HepG2 (cell line): ENCODE data around the gene ARHGEF40. TPM values are rescaled to one million over a fixed set of nuclear protein-coding genes. Genes with fewer than 3 reads are reported as not detected.

ENCODE experiments used
- FOSL2 ChIP-seq: sonication (generic); formaldehyde crosslinking; IDR thresholded peaks from 2 replicates; pipeline ENCODE4 v1.4.0; 2020; ENCODE audit warnings: missing genetic modification reagents
- FOXO1 ChIP-seq: sonication (generic); formaldehyde crosslinking; IDR thresholded peaks from 2 replicates; pipeline ENCODE4 v1.4.0; 2020; ENCODE audit warnings: missing genetic modification reagents
- GATAD1 ChIP-seq: IDR thresholded peaks from 2 replicates; pipeline ENCODE4 v1.6.1; 2016; ENCODE audit warnings: missing genetic modification reagents, missing compliant biosample characterization
- HNF1B ChIP-seq: sonication (generic); formaldehyde crosslinking; IDR thresholded peaks from 2 replicates; pipeline ENCODE4 v1.5.1; 2020; ENCODE audit warnings: mild to moderate bottlenecking, moderate library complexity, missing genetic modification reagents
- KDM6A ChIP-seq: IDR thresholded peaks from 2 replicates; pipeline ENCODE4 v1.6.1; 2016; ENCODE audit warnings: low read depth
- MATR3 ChIP-seq: sonication (generic); formaldehyde crosslinking; IDR thresholded peaks from 2 replicates; pipeline ENCODE4 v1.4.0; 2020; ENCODE audit warnings: missing genetic modification reagents
- RFX3 ChIP-seq: IDR thresholded peaks from 2 replicates; pipeline ENCODE4 v1.6.1; 2016; ENCODE audit warnings: missing biosample characterization, missing genetic modification reagents
- SKIL ChIP-seq: sonication (generic); formaldehyde crosslinking; IDR thresholded peaks from 2 replicates; pipeline ENCODE4 v1.8.0; 2022; ENCODE audit warnings: missing genetic modification reagents, mild to moderate bottlenecking, moderate library complexity, borderline replicate concordance
- SNAPC2 ChIP-seq: sonication (generic); formaldehyde crosslinking; IDR thresholded peaks from 2 replicates; pipeline ENCODE4 v1.8.1; 2022; ENCODE audit warnings: mild to moderate bottlenecking, missing genetic modification reagents
- SP4 ChIP-seq: sonication (generic); formaldehyde crosslinking; IDR thresholded peaks from 2 replicates; pipeline ENCODE4 v1.8.1; 2023; ENCODE audit warnings: mild to moderate bottlenecking, missing genetic modification reagents
- TBL1XR1 ChIP-seq: fragments of 150-350 bp; IDR thresholded peaks from 2 replicates; pipeline ENCODE4 v1.6.1; 2014; ENCODE audit warnings: borderline replicate concordance, low read length; ENCODE audit not compliant: partially characterized antibody
- TFE3 ChIP-seq: IDR thresholded peaks from 2 replicates; pipeline ENCODE4 v1.6.1; 2016
- TSC22D2 ChIP-seq: sonication (generic); formaldehyde crosslinking; IDR thresholded peaks from 2 replicates; pipeline ENCODE4 v1.5.1; 2020; ENCODE audit warnings: missing genetic modification reagents, mild to moderate bottlenecking, borderline replicate concordance
- ZMYM2 ChIP-seq: sonication (generic); formaldehyde crosslinking; IDR thresholded peaks from 2 replicates; pipeline ENCODE4 v1.8.0; 2022; ENCODE audit warnings: mild to moderate bottlenecking, missing genetic modification reagents
- ZNF138 ChIP-seq: sonication (generic); formaldehyde crosslinking; IDR thresholded peaks from 2 replicates; pipeline ENCODE4 v1.5.0; 2020; ENCODE audit warnings: mild to moderate bottlenecking, low read depth, missing genetic modification reagents
- ZNF160 ChIP-seq: sonication (generic); formaldehyde crosslinking; IDR thresholded peaks from 2 replicates; pipeline ENCODE4 v1.8.0; 2022; ENCODE audit warnings: mild to moderate bottlenecking, inconsistent platforms, missing genetic modification reagents
- ZNF264 ChIP-seq: sonication (generic); formaldehyde crosslinking; IDR thresholded peaks from 2 replicates; pipeline ENCODE4 v1.4.0; 2020; ENCODE audit warnings: missing genetic modification reagents
- ZNF329 ChIP-seq: sonication (generic); formaldehyde crosslinking; IDR thresholded peaks from 2 replicates; pipeline ENCODE4 v1.9.0; 2021; ENCODE audit warnings: low read depth, mild to moderate bottlenecking, missing genetic modification reagents
- ZNF33A ChIP-seq: sonication (generic); formaldehyde crosslinking; IDR thresholded peaks from 2 replicates; pipeline ENCODE4 v1.5.1; 2020; ENCODE audit warnings: missing genetic modification reagents, mild to moderate bottlenecking, moderate library complexity, borderline replicate concordance
- ZNF501 ChIP-seq: sonication (generic); formaldehyde crosslinking; IDR thresholded peaks from 2 replicates; pipeline ENCODE4 v1.5.1; 2020; ENCODE audit warnings: mild to moderate bottlenecking, moderate library complexity, missing genetic modification reagents
- ZNF598 ChIP-seq: sonication (generic); formaldehyde crosslinking; IDR thresholded peaks from 2 replicates; pipeline ENCODE4 v1.5.1; 2020; ENCODE audit warnings: mild to moderate bottlenecking, missing genetic modification reagents, borderline replicate concordance
- polyA plus RNA-seq, 8 experiments: library from polyadenylated mRNA; depleted of rRNA in 3 of 8; stranded (reverse) in 7 of 8; unstranded in 1 of 8; fragments of >200 nt; fragmentation: Illumina TruSeq in 4 of 8; extraction: Trizol in 4 of 8; gene quantifications; 2 replicates each; pipeline versions ENCODE4 v1.2.1 to v1.2.3, GENCODE V29; 2011 to 2016; ENCODE audit warnings: low read depth in 4 of 8, missing spikeins in 1 of 8, mixed read lengths in 1 of 8; ENCODE audit not compliant: insufficient read depth in 1 of 8
- total RNA-seq, 5 experiments: library from RNA; depleted of rRNA; stranded (reverse); fragments of >200 nt; fragmentation: Illumina TruSeq; extraction: Trizol; gene quantifications; 2 replicates each; pipeline ENCODE4 v1.2.3, GENCODE V29; 2016; ENCODE audit warnings: low read depth in 1 of 5
- TF ChIP-seq, protein P1 (sequence below): sonication (generic); formaldehyde crosslinking; IDR thresholded peaks from 2 replicates; pipeline ENCODE4 v1.4.0; 2020; ENCODE audit warnings: missing genetic modification reagents, mild to moderate bottlenecking, borderline replicate concordance

Gene ARHGEF40
- total and polyA plus RNA-seq, 2 of the 13 experiments (the other 11 are each of a cell fraction or from before 2014, with no cell fraction given), result 28.1 to 78.1 TPM

- TF ChIP-seq RFX3 (CRISPR knock-in tag) (no peak), ZNF33A (CRISPR knock-in tag) (0 out of 2 replicates have a peak, but pooled peaks have one; percentile 1), TSC22D2 (CRISPR knock-in tag) (no peak), ZNF264 (peak; percentile 15; the same call in 1 of the 2 replicates), ZNF138 (CRISPR knock-in tag) (no peak), FOXO1 (no peak), GATAD1 (CRISPR knock-in tag) (no peak), ZNF598 (CRISPR knock-in tag) (peak; percentile 57; the same call in 1 of the 2 replicates), TBL1XR1 (no peak), TFE3 (CRISPR knock-in tag) (peak; percentile 9; the same call in 1 of the 2 replicates), FOSL2 (CRISPR knock-in tag) (no peak), KDM6A (CRISPR knock-in tag) (0 out of 2 replicates have a peak, but pooled peaks have one; percentile 19), ZNF160 (CRISPR knock-in tag) (peak; percentile 28; the same call in 1 of the 2 replicates), MATR3 (CRISPR knock-in tag) (no peak), SP4 (CRISPR knock-in tag) (peak; percentile 45; the same call in 1 of the 2 replicates), ZNF501 (CRISPR knock-in tag) (peak; percentile 78), ZNF329 (CRISPR knock-in tag) (no peak; the same call in 1 of the 2 replicates), SKIL (CRISPR knock-in tag) (no peak), SNAPC2 (CRISPR knock-in tag) (no peak), ZMYM2 (CRISPR knock-in tag) (no peak), HNF1B (CRISPR knock-in tag) (0 out of 2 replicates have a peak, but pooled peaks have one; percentile 33)
- TF ChIP-seq, protein P1, sequence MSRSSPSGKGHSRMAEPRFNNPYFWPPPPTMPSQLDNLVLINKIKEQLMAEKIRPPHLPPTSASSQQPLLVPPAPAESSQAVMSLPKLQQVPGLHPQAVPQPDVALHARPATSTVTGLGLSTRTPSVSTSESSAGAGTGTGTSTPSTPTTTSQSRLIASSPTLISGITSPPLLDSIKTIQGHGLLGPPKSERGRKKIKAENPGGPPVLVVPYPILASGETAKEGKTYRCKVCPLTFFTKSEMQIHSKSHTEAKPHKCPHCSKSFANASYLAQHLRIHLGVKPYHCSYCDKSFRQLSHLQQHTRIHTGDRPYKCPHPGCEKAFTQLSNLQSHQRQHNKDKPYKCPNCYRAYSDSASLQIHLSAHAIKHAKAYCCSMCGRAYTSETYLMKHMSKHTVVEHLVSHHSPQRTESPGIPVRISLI (CRISPR knock-in tag), result peak; percentile 59; the same call in 1 of the 2 replicates
These were observed 16.7 kb upstream of the ARHGEF40 start (continued) for GRCh38 chr14:21053184-21054122.
